ENCODE results near the gene TTC34. TPM values are rescaled to one million over a fixed set of nuclear protein-coding genes. Genes with fewer than 3 reads are reported as not detected.

TTC34 gene
- total and polyA plus RNA-seq, 9 of the 15 experiments (the other 6 are each of a cell fraction or from before 2014, with no cell fraction given) = 0.03 to 0.38 (median 0.05) TPM; not detected in 2

- TF ChIP-seq CEBPZ (IDR thresholded peaks at IDR 0.05; ENCODE audit: borderline replicate concordance, low read depth, low read length) = no peak
- no peak for TF ChIP-seq KLF13 (tag; IDR thresholded peaks at IDR 0.05; ENCODE audit: borderline replicate concordance, low read depth)
- TF ChIP-seq ZNF77 (CRISPR knock-in tag; IDR thresholded peaks at IDR 0.05) = no peak
- no peak for TF ChIP-seq ZNF561 (CRISPR knock-in tag; conservative IDR thresholded peaks at IDR 0.05)
- no peak for TF ChIP-seq HEY1 (CRISPR knock-in tag; IDR thresholded peaks at IDR 0.05; ENCODE audit: borderline replicate concordance)
- no peak for TF ChIP-seq GABPA (tag; conservative IDR thresholded peaks at IDR 0.05; ENCODE audit: low read depth)
- TF ChIP-seq ZNF699 (CRISPR knock-in tag; IDR thresholded peaks at IDR 0.05; ENCODE audit: insufficient replicate concordance) = no peak
Observed at GRCh38 chr1:2606396-2606880, 195.1 kb downstream of the TTC34 start (continued).
